Activated gamma-delta T cell treated with anti-CD3 and anti-CD28 coated beads, Interleukin-2, amount 50 U/mL, for 16 hours (primary cell): Measurements from ENCODE around the gene TULP4.
"Not testable (repeated sequence)": the region's sequence is repeated elsewhere in the genome, so short reads cannot be mapped to it uniquely, and the experiment has no call there.

Experiments
- DNase-seq: peaks from one replicate; pipeline ENCODE4 v3.0.0-alpha.2; 2020; ENCODE audit warnings: low read depth

TULP4 gene

GRCh38 chr6:158503222-158503621 lies 191.0 kb downstream of the TULP4 start:
- DNase-seq = no peak

GRCh38 chr6:158503846-158504245 lies 191.6 kb downstream of the TULP4 start:
- DNase-seq = no peak

GRCh38 chr6:158505194-158505593 lies 192.9 kb downstream of the TULP4 start:
- DNase-seq = no peak

GRCh38 chr6:158506601-158507000 lies 194.3 kb downstream of the TULP4 start:
- DNase-seq = no peak

GRCh38 chr6:158507174-158507573 lies 194.9 kb downstream of the TULP4 start:
- no peak for DNase-seq

GRCh38 chr6:158508450-158508849 lies 196.2 kb downstream of the TULP4 start:
- DNase-seq = no peak

- no peak for DNase-seq
Observed at GRCh38 chr6:158509465-158509864, 197.2 kb downstream of the TULP4 start.

GRCh38 chr6:158512809-158513208 lies 200.5 kb downstream of the TULP4 start:
- DNase-seq = no peak

- no peak for DNase-seq
Observed at GRCh38 chr6:158514176-158514575, 201.9 kb downstream of the TULP4 start.

GRCh38 chr6:158514991-158515390 lies 202.7 kb downstream of the TULP4 start:
- DNase-seq = no peak

- no peak for DNase-seq
Observed at GRCh38 chr6:158516098-158516497, 203.8 kb downstream of the TULP4 start.

GRCh38 chr6:158517038-158517437 lies 204.8 kb downstream of the TULP4 start:
- DNase-seq = no peak

- no peak for DNase-seq
Observed at GRCh38 chr6:158517581-158517980, 205.3 kb downstream of the TULP4 start.

GRCh38 chr6:158518191-158519127 lies 206.2 kb downstream of the TULP4 start:
- peak; percentile 5 for DNase-seq

- DNase-seq = no peak
Observed at GRCh38 chr6:158519300-158519699, 207.0 kb downstream of the TULP4 start.

GRCh38 chr6:158519761-158520160 lies 207.5 kb downstream of the TULP4 start:
- no peak for DNase-seq

- DNase-seq = not testable (repeated sequence)
Observed at GRCh38 chr6:158520975-158521374, 208.7 kb downstream of the TULP4 start.

- DNase-seq = no peak
Observed at GRCh38 chr6:158521759-158522158, 209.5 kb downstream of the TULP4 start.

GRCh38 chr6:158522616-158523015 lies 210.4 kb downstream of the TULP4 start:
- no peak for DNase-seq

GRCh38 chr6:158524311-158524710 lies 212.0 kb downstream of the TULP4 start:
- DNase-seq = no peak

- DNase-seq = not testable (repeated sequence)
Observed at GRCh38 chr6:158527858-158528257, 215.6 kb downstream of the TULP4 start.

- no peak for DNase-seq
Observed at GRCh38 chr6:158528826-158529225, 216.6 kb downstream of the TULP4 start.

- DNase-seq = no peak
Observed at GRCh38 chr6:158529629-158530028, 217.4 kb downstream of the TULP4 start.

- no peak for DNase-seq
Observed at GRCh38 chr6:158531566-158531965, 219.3 kb downstream of the TULP4 start.
